UCSD-AML1 (cell line): Measurements from ENCODE around the gene KLHDC8A.
"Not testable (repeated sequence)": the region's sequence is repeated elsewhere in the genome, so short reads cannot be mapped to it uniquely, and the experiment has no call there.

Experiments used
- DNase-seq: peaks from one replicate; lab custom pipeline; 2025; ENCODE audit not compliant: unreplicated experiment; lab: John Stamatoyannopoulos, UW

The KLHDC8A gene

GRCh38 chr1:205371871-205372660 lies 15.3 kb upstream of the KLHDC8A start:
- DNase-seq, result no peak

DNA sequence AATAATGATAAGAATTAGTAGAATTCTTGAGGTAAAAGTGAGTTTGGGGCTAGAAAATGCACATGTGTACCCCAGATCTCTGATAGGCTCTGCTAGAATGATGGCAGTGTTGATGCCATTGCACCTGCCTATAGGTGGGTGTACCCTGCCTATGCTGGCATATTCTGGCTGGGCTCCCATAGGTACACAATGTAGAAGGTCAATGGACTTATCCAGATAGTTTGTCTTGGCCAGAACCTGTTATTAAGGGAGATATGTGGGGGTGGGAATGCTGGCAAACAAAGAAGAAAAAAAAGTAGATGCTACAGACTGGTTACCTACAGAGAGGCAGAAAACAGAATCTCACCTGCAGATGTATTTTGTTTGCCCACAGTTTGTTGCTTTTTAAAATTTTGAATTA lies 14.1 kb upstream of the KLHDC8A start:
- DNase-seq, result no peak

GRCh38 chr1:205369701-205370123 lies 13.0 kb upstream of the KLHDC8A start:
- DNase-seq, result no peak

- no peak for DNase-seq
These were observed 11.8 kb upstream of the KLHDC8A start for GRCh38 chr1:205368478-205368877.

- DNase-seq, result no peak
These were observed 9.3 kb upstream of the KLHDC8A start for GRCh38 chr1:205365945-205366463.

DNA sequence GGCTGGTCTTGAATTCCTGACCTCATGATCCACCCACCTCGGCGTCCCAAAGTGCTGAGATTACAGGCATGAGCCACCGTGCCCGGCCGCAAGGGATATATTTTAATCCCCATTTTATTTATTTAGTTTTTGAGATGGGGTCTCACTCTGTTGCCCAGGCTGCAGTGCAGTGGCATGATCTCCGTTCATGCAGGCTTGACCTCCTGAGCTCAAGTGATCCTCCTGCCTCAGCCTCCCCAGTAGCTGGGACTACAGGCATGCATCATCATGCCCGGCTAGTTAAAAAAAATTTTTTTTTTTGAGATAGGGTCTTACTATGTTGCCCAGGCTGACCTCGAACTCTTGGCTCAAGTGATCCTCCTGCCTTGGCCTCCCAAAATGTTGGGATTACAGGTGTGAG lies 8.4 kb upstream of the KLHDC8A start:
- DNase-seq, result not testable (repeated sequence)

DNA sequence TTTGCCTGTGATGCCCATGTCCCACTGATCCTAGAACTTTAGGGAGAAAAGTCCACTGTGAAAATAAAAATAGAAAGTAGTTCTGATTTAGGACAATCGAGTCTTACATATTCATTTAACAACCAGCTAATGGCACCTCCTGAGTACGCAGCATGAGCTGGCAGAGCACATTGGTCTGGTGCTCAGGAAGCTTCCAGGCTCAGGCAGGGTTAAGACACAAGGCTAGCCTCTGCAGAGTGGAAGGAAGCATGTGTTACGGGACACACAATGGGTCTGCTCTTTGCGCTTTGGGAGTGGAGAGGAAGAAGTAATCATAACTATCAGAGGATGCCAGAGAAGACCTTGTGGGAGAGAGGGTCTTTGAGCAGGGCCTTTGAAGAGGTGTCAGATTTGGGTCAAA lies 4.2 kb upstream of the KLHDC8A start:
- no peak for DNase-seq

- DNase-seq, result no peak
These were observed 3.2 kb upstream of the KLHDC8A start for GRCh38 chr1:205359771-205360565.

- DNase-seq, result no peak
These were observed 1.9 kb upstream of the KLHDC8A start for GRCh38 chr1:205358579-205358978.

GRCh38 chr1:205357567-205357966 lies 845 bp upstream of the KLHDC8A start:
- no peak for DNase-seq

DNA sequence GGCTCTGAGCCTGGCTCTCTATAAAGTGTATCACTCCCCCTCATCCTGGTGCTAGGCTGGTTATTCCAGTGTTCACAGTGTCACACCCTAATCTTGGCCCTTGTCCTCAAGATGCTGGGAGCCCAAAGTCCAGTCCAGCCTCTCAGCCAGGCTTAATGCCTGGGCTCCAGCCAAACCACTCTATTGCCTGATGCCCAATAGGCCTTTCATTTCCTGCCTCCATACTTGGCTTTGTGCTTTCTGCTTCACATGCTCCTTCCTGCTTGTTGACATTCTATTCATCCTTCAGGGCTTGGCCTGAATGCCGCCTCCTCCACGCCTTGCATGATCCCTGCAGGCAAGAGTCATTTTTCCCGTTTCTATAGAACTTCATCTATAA lies 1.7 kb downstream of the KLHDC8A start:
- DNase-seq, result no peak

DNA sequence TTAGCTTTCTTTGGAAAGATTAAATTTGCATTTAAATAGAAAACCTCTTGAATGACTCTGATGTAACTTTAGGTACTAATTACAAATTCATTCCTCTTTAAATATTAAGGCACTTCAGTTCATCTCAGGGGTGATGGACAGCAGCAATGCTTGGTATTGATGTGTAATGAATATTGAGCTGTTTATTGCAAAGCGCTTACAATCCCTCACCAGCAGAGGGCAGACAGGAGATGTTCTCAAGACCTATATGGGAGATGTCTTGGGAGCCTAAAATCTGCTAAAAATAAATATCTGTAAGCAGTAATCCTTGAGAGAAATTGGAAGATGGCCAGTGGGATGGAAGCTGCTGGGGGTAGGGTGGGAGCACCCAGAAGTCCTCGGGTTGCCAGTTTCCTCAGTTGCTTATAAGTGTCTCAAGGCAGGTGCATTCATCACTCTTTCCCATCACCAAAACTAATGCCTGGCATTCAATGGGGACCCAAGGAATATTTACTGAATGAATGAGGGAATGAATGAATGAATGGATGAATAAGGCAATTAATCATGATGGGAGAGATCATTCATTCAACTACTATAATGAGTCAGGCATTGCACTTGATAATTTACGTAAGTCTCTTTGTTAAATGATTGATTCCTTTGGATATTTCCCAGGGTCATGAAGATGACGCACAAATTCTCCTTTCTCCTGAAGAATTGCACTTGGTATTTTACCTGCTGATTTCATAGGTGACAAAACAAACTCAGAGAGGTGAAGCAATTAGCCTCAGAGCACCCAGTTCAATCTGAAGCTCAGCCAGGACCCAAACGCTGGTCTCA lies 2.3 kb downstream of the KLHDC8A start:
- no peak for DNase-seq

DNA sequence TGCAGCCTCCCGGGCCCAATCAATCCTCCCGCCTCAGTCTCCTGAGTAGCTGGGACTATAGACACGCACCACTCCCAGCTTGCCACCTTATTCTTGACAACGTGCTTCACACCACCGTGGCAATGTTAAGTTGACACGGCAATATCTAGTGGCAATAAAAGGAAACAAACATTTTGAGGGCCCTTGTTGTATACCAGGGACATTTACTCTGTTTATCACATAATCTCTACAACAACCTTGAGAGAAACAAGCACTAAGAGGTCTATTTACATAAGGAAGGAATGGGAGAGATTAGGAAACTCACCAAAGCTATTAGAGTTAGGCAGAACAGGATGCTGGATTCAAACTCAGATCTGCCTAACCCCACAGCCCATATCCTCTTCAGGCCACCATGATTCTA lies 3.1 kb downstream of the KLHDC8A start:
- no peak for DNase-seq

- no peak for DNase-seq
These were observed 3.5 kb downstream of the KLHDC8A start for GRCh38 chr1:205353191-205353590.

GRCh38 chr1:205351984-205352713 lies 4.6 kb downstream of the KLHDC8A start:
- DNase-seq, result no peak

- no peak for DNase-seq
These were observed 6.0 kb downstream of the KLHDC8A start for GRCh38 chr1:205350691-205351141.

DNA sequence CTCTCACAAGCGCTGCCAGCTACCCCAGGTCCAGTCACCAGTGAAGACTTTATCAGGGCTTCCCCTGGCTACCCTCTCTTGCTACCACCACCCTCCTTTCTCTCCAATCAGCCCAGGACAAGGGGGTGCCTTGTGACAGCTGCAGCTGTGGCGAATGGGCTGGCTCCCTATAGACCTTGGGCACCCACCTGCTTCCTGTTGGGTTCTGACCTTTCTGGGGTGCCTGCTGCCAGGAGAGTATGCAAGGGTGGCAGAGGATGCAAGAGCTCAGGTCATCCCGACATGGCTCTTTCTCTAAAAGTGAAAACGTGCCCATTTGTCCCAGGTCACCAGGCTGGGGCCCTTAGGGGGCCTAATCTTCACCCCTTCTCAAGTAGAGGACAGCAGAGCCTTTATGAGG lies 6.6 kb downstream of the KLHDC8A start:
- no peak for DNase-seq

GRCh38 chr1:205348554-205349487 lies 7.9 kb downstream of the KLHDC8A start:
- DNase-seq, result no peak

GRCh38 chr1:205346956-205347574 lies 9.7 kb downstream of the KLHDC8A start:
- no peak for DNase-seq
